Measurements from ENCODE around the gene UROS. TPM values are rescaled to one million over a fixed set of nuclear protein-coding genes. Genes with fewer than 3 reads are reported as not detected.

UROS gene
- total RNA-seq, 4 donors from 2014 or later: 29.7 to 46.5 (median 36.4) TPM

DNA sequence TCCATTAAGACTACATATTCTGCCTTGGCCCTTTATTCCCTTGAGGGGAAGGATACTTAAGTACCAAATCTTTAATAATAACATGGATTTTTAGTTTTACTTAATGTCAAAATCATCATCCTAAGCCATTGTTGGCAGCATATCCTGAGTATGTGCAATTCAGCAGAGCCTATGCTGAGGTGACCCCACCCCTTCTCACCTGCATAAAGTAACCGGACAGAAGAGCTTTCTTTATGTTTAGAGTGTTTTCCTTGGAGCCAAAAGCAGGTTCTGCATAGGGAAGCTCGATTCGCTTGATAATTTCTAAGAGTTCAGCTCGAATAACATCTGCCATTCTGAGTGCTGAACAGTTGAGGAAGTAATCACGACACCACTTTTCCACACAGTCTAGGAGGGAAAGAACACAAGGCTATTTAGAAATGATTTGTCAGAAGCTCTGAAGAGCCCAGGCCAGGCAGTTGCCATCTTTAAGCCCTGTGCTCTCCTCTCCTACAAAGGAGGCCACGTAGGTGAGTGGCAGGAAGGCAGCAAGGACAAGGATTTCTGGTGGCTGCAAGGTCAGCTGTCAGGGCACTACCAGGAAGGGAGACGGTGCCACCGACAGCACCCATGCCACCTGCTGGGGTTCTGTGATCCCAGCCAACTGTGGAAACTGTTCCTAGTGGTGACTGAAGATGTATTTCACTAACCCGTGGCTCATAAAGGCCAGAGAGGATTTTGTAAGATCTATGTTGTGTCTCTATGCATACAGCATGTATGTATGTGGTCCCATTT is 15.9 kb upstream of the UROS start:
- no peak overlapping the region for H3K27ac ChIP-seq (replicated peaks in 1 of 4)
- TF ChIP-seq EP300 (IDR thresholded peaks at IDR 0.05): no peak
- no peak for TF ChIP-seq POLR2A (IDR thresholded peaks at IDR 0.05; ENCODE audit: low read depth)
- TF ChIP-seq POLR2AphosphoS5 (IDR thresholded peaks at IDR 0.05): no peak
- TF ChIP-seq, protein P1, sequence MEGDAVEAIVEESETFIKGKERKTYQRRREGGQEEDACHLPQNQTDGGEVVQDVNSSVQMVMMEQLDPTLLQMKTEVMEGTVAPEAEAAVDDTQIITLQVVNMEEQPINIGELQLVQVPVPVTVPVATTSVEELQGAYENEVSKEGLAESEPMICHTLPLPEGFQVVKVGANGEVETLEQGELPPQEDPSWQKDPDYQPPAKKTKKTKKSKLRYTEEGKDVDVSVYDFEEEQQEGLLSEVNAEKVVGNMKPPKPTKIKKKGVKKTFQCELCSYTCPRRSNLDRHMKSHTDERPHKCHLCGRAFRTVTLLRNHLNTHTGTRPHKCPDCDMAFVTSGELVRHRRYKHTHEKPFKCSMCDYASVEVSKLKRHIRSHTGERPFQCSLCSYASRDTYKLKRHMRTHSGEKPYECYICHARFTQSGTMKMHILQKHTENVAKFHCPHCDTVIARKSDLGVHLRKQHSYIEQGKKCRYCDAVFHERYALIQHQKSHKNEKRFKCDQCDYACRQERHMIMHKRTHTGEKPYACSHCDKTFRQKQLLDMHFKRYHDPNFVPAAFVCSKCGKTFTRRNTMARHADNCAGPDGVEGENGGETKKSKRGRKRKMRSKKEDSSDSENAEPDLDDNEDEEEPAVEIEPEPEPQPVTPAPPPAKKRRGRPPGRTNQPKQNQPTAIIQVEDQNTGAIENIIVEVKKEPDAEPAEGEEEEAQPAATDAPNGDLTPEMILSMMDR (IDR thresholded peaks at IDR 0.05): no peak
- peaks cover 39 to 92% (median 86%) of the 10 kb centered on the region in 4 donors for H3K36me3 ChIP-seq
- no peak for DNase-seq (ENCODE audit: extremely low spot score)
- no peaks in the 10 kb centered on the region for H3K27me3 ChIP-seq
- WGBS: 93% methylated on average over 9 of the region's 9 CpGs
- H3K4me3 ChIP-seq: no peak overlapping the region
- peaks cover 0 to 3% (median 0%) of the 10 kb centered on the region in 4 donors for H3K4me1 ChIP-seq
- intact Hi-C loops (cut with DNase I): no loop called here
- no peaks in the 10 kb centered on the region for H3K9me3 ChIP-seq

DNA sequence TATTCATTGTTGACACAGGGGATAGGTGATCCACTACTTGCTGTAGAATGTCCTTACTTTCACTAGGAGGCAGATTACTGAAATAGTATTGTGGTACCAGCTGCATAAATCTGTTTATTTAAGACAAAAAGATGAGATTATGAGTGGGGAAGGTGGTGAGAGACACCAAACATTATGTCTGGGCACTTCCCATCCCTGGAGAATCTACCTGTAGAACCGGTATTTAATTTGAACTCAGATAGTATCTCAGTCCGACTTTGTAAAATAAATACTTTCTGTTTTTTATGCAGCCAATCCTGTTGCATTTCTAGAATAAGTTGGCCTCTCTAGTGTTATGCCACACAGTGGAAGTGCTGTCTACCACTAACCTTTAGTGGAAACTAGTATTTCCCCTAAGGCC is 13.7 kb upstream of the UROS start:
- H3K9me3 ChIP-seq: no peaks in the 10 kb centered on the region
- peaks cover 59 to 100% (median 98%) of the 10 kb centered on the region in 4 donors for H3K36me3 ChIP-seq
- intact Hi-C loops (cut with DNase I): no loop called here
- 92% methylated on average over 2 of the region's 2 CpGs for WGBS
- H3K27me3 ChIP-seq: no peaks in the 10 kb centered on the region
- TF ChIP-seq POLR2AphosphoS5 (IDR thresholded peaks at IDR 0.05) (no peak), POLR2A (IDR thresholded peaks at IDR 0.05; ENCODE audit: low read depth) (no peak), EP300 (IDR thresholded peaks at IDR 0.05) (no peak)
- TF ChIP-seq, protein P1 (IDR thresholded peaks at IDR 0.05): no peak
- no peak for DNase-seq (ENCODE audit: extremely low spot score)
- no peak overlapping the region for H3K4me3 ChIP-seq
- no peak overlapping the region for H3K27ac ChIP-seq (replicated peaks in 1 of 4)
- no peaks in the 10 kb centered on the region for H3K4me1 ChIP-seq

DNA sequence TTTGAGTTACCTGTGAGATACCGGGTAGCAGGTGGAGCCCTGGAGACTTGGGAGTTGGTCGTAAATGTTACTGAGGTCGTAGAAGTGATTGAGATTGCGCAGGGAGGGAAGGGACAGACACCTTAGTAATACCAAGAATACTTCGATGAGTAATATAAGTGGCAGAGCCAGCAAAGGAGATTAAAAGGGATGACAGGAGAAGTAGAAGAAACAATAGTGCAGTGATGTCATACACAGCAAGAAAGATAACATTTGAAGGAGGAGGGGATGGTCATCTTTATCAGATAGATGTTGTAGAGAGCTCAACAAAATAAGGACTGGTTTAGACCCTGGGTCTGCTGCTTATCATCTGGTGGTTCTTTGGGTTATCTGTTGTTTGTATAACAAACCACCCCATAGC is 5.3 kb upstream of the UROS start:
- no peak overlapping the region for H3K27ac ChIP-seq (replicated peaks in 1 of 4)
- H3K4me3 ChIP-seq: no peak overlapping the region
- intact Hi-C loops (cut with DNase I): no loop called here
- 96% methylated on average over 5 of the region's 5 CpGs for WGBS
- H3K27me3 ChIP-seq: no peaks in the 10 kb centered on the region
- DNase-seq (ENCODE audit: extremely low spot score): no peak
- no peaks in the 10 kb centered on the region for H3K9me3 ChIP-seq
- TF ChIP-seq EP300 (IDR thresholded peaks at IDR 0.05) (no peak), POLR2AphosphoS5 (IDR thresholded peaks at IDR 0.05) (no peak), POLR2A (IDR thresholded peaks at IDR 0.05; ENCODE audit: low read depth) (no peak)
- TF ChIP-seq, protein P1 (IDR thresholded peaks at IDR 0.05): no peak
- H3K36me3 ChIP-seq: peaks cover 55 to 73% (median 63%) of the 10 kb centered on the region in 4 donors
- peaks cover 18 to 30% (median 25%) of the 10 kb centered on the region in 4 donors for H3K4me1 ChIP-seq

DNA sequence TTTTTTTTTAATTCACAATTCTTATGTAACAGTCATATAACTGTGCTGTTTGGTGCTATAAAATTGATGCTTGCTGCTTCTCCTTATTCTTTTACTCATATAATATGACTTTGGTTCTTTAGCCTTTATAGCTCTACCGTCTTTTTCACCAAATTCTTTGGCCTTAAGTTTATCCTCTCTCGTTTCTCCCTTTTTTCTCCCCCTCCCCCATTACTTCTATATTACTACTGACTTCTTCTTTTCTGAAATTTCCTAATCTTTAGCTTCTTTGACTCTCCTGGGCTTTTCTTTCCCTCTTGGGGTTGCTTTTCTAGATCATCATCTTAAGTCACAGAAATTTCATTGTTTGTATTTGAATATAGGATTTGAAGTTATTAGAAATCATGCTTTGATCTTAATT is 4.1 kb upstream of the UROS start:
- Histone ChIP-seq H3K36me3 (peaks cover 43 to 61% (median 51%) of the 10 kb centered on the region in 4 donors), H3K27ac (replicated peaks in 1 of 4) (no peak overlapping the region), H3K9me3 (no peaks in the 10 kb centered on the region), H3K27me3 (no peaks in the 10 kb centered on the region), H3K4me3 (no peak overlapping the region), H3K4me1 (peaks cover 22 to 35% (median 29%) of the 10 kb centered on the region in 4 donors)
- WGBS: 77% methylated on average over 2 of the region's 2 CpGs
- no peak for TF ChIP-seq POLR2AphosphoS5 (IDR thresholded peaks at IDR 0.05)
- no peak for TF ChIP-seq EP300 (IDR thresholded peaks at IDR 0.05)
- TF ChIP-seq, protein P1 (IDR thresholded peaks at IDR 0.05): no peak
- TF ChIP-seq POLR2A (IDR thresholded peaks at IDR 0.05; ENCODE audit: low read depth): no peak
- intact Hi-C loops (cut with DNase I): no loop called here
- DNase-seq (ENCODE audit: extremely low spot score): no peak
